Sigmoid colon (tissue), 3 donors: ENCODE results near the gene TIMM17B.

Experiments
- CTCF ChIP-seq, 4 experiments: fragments of 450-650 bp in 3 of 4; fragments of 200-600 bp in 1 of 4; IDR thresholded peaks; one replicate each; pipeline ENCODE4 v1.5.1; 2016 to 2019; ENCODE audit warnings: antibody characterized with exemption in 4 of 4, mild to moderate bottlenecking in 3 of 4, moderate library complexity in 2 of 4
- POLR2A ChIP-seq, 2 donors: fragments of 450-650 bp; IDR thresholded peaks; one replicate each; pipeline ENCODE4 v1.6.1; 2016; ENCODE audit warnings: antibody characterized with exemption in 2 of 2, mild to moderate bottlenecking in 2 of 2, moderate library complexity in 2 of 2

DNA sequence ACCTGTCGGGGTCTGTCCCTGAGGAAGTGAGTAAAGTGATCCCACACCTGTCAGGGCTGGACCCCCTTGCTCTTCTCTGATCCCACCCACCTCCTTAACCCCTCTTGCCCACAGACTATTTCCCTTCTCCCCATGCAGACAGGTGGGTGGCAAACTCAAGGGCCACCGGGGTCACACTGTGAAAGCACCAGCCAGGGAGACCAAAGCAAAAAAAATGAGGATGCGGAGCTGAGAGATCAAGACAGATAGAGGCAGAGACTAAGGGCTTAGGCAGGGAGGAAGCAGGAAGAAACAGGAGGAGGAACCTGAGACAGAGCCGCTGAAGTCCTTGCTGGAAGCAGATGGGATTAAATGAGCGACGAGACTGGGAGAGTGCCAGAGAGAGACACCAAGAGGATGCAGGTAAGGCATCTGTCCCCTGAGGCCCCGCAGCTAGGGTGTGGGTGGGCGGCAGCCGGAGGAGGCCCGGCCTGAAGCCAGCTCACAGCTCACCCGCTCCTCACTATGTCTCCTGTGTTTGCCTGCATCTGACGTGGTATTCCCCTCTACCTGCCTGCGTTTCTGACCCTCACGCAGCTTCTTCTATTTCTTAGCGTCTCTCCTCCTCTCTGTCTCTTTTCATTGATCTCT, 7.2 kb downstream of the TIMM17B start:
- TF ChIP-seq CTCF (IDR thresholded peaks at IDR 0.05) (no peak), POLR2A (IDR thresholded peaks at IDR 0.05) (no peak)
